Stimulated activated CD8-positive, alpha-beta memory T cell treated with anti-CD3 and anti-CD28 coated beads, Interleukin-7, amount 100 ng/mL, for 48 hours (primary cell): ENCODE results near the gene CCDC158.
"Not testable (repeated sequence)": the region's sequence is repeated elsewhere in the genome, so short reads cannot be mapped to it uniquely, and the experiment has no call there.

ENCODE experiments used
- DNase-seq, 2 donors: peaks; one replicate each; pipeline ENCODE4 v3.0.0-alpha.2; 2020; ENCODE audit warnings: low read depth in 1 of 2; ENCODE audit errors: extremely low read depth in 1 of 2

The CCDC158 gene

DNA sequence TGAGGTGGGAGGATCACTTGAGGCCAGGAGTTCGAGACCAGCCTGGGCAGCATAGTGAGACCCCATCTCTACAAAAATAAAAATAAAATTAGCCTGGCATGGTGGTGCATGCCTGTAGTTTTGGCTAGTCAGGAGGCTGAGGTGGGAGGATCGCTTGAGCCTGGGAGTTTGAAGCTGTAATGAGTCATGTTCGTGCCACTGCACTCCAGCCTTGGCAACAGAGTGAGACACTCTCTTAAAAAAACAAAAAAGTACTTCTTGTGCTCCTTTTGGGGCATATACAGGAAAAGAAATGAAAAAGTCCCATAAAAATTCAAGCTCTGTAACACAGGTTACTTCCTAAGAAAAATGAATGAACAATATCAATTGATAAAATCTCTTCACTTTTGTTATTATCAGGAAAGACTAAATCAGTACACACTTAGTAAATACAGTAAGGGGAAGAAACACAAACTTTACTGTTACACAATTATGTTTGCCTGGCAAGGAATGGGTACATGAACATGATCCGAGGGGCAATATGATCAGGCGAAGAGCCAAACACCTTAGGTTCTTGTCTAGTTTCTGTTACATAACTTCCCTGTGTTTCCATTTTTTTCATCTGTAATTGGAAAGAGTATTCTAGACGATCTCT lies 46.9 kb downstream of the CCDC158 start:
- no peak for DNase-seq

DNA sequence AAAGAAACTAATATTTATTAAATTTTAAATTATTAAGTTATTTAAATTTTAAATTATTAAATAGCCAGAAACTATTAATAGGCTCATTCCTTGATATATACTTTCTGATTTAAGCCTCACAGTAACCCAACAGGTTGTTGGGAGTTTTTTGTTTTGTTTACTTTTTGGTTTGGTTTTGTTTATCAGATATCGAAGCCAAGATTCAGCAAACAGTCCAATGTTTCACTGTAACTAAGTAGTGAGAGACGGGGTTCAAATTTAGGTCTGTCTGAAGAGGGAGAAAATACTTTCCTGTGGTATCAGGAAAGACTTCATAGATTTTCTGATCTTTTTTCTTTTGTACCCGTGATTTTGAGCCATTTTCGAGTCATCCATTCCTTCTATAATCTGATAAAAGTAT lies 54.2 kb downstream of the CCDC158 start:
- no peak for DNase-seq

DNA sequence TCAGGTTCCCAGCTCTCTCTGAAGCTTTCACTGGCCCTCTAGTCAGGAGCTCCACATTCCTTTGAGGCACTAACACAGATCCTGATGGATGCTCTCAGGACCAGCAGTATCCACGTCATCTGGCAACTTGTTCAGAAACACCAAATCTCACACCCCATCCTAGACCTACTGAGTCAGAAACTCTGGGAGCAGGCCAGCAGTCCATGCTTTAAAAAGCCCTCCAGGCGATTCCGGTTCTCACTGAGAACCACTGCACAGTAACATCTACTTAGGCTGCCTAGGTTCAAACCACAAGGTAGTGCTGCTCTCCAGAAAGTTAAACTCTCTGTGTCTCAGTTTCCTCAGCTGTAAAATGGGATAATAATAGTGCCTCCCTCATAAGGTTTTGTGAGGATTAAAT lies 55.3 kb downstream of the CCDC158 start:
- DNase-seq, result no peak

DNA sequence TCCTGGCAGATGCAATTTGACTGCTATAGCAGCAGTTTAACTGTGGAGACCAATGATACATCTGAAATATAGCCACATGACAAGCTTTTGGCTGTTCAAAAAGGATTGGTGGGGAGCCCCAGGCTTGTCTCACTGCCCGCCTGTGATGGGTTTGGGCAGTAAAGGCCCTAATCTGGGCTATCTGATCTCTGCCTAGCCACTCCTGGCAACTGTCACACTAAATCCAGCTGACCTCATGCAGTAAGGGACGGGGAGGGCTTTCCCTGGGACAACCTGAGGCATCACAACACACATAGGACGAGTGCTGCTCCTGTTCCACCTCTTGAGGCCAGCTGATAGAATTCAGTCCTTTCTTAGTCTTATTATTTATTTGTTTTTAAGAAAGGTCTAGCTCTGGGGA lies 56.2 kb downstream of the CCDC158 start:
- no peak for DNase-seq

DNA sequence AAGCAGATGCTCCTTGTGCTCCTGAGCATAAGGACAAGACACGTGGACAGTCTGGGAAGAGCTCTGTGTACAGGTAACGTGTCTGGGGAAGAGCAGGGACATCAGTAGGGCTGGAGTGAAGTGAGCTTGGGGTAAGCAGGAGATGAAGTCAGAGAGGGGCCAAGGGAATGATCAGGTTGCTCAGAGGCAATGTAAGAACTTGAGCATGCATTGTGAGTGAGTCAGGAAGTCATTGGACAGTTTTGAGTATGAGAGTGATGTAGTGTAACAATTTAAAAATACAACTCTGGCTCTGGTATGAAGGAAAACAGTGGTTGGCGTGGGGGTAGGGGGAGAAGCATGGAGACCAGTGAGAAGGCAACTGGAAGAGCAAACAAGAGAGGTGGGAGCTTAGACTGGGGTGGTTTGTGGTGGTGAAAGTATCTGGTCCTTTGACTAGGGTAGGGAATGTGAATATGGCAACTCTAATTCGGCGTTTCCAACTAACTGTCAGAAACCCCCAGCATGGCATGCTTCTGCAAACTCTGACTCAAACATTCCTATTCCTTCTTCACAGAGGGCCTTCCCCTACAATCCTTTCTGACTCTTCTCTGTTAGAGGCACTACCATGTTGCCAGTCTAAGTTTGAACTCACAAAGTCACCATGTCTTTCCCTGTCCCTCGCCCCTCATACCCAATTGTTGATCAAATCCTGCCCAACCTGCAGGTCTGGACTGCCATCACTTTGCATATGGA lies 57.2 kb downstream of the CCDC158 start:
- no peak for DNase-seq

DNA sequence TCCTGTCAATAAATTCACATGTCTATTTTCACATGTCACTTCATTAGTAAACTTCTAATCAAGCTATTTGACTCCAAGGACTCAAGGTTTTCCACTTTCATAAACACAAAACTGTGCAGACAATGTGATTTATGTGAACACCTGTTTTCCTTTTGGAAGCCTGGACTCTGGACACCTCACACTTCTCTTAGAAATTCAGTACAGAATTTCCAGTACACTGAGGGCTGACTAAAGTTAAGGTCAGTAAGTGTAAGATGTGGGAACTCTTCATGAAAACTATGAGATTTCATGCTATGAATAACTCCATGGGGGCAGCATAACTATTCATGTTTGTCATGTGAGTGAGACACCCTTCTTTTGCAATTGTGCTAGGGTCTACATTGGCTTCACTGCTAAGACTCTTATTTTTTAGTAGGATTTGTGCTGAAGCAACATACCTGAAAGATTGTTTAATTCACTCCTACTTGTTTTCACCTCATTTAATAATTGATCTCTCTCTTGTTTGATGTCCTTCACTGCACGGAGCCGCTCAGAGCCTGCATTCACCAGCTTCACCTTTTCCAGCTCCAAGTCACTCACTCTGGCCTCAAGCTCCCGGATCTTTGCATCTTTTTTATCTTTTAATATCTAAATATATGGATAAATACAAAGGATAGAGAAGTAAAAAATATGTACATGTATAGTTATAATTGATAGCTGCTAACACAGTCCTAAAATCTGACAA lies 59.1 kb downstream of the CCDC158 start:
- DNase-seq, result no peak

DNA sequence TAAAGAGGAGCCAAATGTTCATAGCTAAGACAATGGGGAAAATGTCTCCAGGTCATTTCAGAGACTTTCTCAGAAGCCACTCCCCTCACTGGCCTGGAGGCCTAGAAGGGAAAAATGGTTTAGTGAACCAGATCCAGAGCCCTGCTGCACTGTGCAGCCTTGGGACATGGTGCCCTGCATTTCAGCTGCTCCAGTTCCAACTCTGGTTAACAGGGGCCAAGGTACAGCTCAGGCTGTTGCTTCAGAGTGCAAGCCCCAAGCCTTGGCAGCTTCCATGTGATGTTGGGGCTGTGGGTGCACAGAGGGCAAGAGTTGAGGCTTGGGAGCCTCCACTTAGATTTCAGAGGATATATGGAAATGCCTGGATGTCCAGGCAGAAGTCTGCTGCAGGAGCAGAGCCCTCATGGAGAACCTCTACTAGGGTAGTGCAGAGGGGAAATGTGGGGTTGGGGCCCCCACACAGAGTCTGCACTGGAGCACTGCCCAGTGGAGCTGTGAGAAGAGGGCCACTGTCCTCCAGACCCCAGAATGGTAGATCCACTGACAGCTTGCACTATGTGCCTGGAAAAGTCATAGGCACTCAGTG lies 61.0 kb downstream of the CCDC158 start:
- DNase-seq, result not testable (repeated sequence)

DNA sequence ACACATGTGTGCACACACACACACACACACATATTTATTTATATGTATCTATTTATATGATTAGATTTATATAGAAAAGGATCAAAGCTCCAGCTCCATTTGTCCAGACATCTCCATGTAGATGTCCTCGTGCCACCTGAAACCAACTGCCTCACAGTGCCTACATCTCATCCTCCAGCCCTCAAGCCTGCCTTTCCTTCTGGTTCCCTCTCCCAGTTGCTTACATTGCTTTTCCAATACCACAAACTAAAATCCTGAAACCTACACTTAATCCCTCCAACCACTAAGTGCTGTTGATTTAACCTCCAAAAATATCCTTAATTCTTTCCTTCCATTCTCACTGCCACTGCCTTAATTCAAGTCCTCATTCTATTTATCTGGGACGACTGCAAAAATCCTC lies 63.0 kb downstream of the CCDC158 start:
- DNase-seq, result no peak

DNA sequence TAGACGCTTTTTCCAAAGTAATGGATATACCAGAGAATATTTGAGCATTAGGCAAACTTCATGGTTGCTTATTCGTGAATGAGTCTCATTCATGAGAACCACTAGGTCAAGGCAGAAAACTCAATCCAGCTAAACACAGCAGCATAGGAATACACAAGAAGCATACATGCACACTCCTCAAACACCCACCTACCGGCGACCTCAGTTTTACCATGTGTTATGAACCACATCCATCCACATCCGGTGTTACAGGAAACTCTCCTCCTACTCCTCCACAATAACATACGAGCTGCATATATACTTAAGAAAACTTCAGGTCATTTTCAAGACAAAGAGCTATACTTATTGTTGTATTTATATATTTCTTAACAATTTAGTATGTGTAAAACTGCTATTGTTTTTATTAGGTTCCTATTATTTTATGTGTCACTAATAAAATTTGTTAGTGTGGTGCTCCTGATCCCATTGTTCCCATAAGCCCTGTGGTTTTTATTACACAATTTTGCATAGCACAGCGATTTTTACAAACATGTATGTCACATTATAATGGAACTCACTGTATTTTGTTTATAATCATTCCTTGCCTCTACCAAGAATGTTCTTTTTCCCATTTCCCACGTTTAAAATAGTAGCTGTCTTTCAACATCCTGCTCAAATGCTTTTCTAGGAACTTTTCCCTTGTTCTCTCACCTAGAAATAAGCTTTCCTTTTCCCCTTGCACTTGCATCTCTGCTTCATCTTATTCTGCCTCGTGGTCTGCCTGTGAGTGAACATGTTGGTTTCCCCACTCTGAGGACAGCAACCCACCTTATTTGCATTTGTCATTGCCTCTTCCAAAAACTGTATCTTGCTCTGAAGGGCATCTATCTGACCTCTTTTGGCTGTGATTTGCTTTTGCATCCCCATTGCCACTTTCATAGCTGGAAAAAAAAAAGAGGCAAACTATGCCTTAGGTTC lies 66.1 kb downstream of the CCDC158 start:
- DNase-seq, result peak in 1 of 2 donors; percentile 5

DNA sequence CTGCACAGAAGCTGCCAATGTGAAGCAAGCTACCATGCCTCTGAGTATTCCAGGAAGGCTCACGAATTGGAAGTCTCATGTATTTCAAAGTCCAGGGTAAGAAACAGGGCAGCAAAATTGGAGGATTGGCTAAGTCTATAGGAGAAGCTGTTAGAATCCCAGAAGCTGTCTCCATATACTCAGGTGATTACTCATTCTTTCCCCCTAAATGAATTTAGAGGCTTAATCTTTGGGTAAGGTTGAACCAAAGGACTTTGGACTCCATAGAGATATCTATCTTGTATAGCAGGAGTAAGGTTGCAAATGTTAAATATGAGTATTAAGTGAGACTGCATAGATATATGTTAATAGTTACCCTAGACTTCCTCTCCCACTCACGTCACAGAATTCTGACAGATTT lies 78.1 kb downstream of the CCDC158 start:
- DNase-seq, result no peak

DNA sequence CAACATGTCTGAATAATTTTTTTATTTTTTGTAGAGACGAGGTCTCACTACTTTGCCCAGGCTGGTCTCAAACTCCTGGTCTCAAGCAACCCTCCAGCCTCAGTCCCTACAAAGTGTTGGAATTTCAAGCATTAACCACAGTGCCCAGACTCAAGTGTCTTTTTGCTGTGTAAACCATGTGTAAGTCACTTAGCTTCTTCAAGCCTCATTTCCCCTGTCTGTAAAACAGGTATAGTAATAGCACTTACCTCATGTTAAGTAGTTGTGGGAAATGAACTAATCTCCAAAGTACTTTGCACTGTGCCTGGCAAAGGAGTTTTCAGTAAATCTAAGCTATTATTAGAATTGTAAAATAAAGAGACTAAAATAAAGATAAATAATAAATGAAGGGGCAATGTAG lies 78.8 kb downstream of the CCDC158 start:
- no peak for DNase-seq

DNA sequence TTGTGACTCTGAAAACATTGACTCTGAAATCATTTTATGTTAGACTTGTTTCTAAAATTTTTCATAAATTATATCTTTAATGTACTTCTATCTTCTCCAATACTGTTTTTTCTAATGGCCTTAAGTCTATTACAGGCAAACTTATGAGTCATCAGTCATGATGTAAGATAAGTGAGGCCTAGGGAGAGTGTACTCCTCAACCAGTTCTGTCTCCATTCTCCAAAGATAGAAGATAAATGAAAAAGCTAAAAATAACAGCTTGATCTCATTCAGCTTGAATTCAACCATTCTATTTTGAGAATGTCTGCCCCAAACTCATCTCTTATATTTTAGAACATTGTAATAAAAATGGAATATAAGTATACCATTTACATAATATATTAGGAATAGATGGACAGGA lies 79.9 kb downstream of the CCDC158 start:
- DNase-seq, result no peak

DNA sequence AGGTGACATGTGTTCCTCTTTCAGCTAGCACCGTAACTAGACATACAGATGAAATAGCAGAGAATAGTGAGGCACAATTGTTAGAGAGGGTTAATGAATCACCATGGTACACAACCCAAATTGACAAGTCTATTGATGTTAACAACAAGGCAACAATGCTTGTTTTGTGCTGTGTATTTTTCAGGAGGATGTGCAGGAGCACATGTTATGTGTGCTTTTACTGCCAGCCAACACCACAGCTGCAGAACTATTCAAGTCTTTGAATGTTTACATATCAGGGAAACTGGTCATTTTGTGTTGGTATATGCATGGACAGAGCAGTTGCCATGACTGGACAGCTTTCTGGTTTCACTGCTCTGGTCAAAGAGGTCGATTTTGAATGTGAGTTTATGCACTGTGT lies 81.6 kb downstream of the CCDC158 start:
- DNase-seq, result no peak

DNA sequence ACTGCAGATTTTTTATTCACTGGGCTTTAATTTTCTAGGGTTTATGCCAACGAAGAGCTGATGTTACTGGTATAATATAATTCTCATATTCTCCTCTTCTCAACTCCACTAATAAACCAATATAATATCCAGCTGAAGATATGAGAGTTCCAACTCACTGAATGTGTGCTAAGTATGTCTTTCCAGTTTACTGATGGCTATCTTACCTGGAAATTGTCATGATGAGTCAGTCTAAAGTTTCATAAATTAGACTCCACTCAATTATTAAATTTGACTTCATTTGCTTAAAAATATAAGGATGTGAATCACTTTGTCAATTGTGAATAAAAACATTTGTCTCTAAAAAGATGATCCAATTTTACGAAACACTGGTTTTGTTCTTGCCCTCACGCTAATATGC lies 86.1 kb downstream of the CCDC158 start:
- no peak for DNase-seq

DNA sequence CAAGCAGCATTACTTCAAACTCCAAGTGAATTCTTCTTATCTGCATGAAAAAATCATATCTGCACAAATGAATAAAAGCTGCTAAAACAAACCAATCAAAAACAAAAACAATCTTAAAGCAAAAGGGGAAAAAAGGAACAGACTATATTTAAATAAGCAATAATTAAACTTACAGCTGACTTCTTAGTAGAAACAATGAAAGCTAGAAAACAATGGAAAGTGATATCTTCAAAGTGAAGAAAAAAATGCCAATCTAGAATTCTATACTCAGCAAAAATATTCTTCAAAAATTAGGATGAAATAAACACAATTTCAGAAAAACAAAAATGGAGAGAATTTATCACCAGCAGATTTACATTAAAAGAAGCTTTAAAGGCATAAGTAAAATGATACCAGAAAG lies 94.4 kb downstream of the CCDC158 start:
- no peak for DNase-seq

DNA sequence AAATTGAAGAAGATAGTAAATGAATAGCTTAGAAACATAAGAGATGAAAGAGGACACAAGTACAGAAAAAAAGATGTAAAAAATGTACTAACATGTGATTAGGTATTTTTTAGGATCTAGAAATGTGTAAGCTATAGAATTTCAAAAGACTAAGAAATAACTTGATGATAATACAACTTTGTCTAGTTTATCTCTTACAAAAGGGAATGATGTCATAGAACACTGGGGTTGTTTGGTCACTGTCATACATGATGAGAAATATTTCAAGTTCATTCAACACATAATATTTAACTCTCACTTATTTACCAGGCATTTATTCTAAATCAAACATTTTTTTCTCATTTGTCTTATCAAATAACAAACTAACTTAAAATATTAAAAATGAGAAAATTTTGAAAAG lies 95.9 kb downstream of the CCDC158 start:
- no peak for DNase-seq

DNA sequence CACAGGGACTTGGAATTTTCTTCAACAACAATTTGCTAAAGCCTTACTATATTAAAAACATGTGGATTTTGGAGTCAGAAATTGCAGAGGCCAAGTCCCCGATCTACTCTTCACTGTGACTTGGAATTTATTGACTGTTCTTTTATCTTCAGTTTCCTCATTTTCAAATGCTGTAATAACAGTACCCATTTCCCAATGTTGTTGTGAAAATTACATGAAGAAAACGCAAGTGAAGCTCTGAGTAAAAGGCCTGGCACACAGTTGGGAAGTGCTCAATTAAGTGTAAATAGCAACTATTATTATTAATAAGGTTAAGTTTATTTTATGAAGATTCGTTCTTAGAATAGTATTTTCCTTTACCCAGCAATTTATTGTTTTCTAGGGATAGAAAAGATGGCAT lies 98.7 kb downstream of the CCDC158 start:
- DNase-seq, result no peak

DNA sequence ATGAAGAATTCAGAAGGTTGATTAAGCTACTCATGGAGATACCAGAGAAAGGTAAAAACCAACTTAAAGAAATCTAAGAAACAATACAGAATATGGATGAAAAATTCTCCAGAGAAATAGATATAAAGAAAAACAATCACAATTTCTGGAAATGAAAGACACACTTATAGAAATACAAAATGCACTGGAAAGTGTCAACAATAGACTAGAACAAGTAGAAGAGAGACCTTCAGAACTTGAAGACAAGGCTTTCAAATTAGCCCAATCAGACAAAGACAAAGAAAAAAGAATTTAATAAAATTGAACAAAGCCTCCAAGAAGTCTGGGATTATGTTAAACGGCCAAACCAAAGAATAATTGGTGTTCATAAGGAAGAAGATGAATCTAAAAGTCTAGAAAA lies 104.8 kb downstream of the CCDC158 start:
- no peak for DNase-seq

DNA sequence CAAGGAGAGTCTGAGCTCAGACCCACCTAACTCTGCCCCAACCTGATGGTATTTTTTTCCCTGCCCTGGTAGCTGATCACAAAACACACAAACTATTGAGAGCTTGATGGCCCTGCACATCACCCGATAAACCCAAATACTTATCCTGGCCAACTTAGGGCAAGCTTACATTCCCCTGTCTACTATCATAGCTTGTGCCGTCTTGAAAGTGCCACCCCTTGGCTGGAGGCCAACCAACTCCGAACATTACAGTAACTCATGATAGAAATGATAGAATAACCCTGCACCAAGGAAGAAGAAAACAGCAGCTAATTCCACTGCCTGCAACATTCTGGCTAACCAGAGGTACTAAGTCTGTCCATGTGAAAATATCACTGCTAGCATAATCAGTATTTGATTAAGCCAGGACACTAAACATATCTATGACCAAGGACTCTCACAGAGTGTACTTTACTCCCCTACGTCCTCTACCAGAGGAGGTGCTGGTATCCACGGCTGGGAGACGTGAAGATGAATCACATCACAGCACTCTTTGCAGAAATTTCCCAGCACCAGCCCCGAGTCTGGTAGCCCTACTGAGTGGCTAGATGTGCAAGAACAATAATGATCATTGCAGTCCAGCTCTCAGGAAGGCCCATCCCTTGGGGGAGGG lies 105.5 kb downstream of the CCDC158 start:
- no peak for DNase-seq

DNA sequence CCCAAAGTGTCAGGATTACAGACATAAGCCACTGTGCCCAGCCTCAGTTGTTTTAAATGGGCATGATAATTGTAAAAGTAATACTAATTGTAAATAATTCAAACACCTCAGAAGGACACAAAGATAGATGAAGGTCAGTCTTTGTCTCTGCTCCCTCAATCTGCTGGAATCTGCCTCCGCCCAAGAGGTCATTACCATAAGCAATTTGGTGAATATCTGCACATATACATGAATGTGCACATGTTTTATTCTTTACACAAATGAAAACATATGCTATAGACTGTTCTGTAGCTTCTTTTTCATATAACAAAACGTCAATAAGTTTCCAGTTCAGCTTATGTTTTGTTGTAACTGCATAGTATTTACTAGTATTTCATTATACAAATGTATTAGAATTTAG lies 107.4 kb downstream of the CCDC158 start:
- DNase-seq, result no peak
